ENCODE measurements around the gene PCNT.
"Not testable (repeated sequence)": the region's sequence is repeated elsewhere in the genome, so short reads cannot be mapped to it uniquely, and the experiment has no call there.

The PCNT gene

GRCh38 chr21:46431448-46431847 lies 107.5 kb downstream of the PCNT start:
- no peak for DNase-seq

- no peak for DNase-seq
Observed at GRCh38 chr21:46431884-46432488, 108.0 kb downstream of the PCNT start.

- DNase-seq: not testable (repeated sequence)
Observed at GRCh38 chr21:46433116-46433515, 109.2 kb downstream of the PCNT start.

GRCh38 chr21:46434322-46434958 lies 110.5 kb downstream of the PCNT start:
- no peak for DNase-seq

- no peak for DNase-seq
Observed at GRCh38 chr21:46435786-46436227, 111.9 kb downstream of the PCNT start.

- no peak for DNase-seq
Observed at GRCh38 chr21:46436621-46437020, 112.7 kb downstream of the PCNT start.

- no peak for DNase-seq
Observed at GRCh38 chr21:46437096-46437498, 113.1 kb downstream of the PCNT start.

GRCh38 chr21:46437511-46437910 lies 113.6 kb downstream of the PCNT start:
- DNase-seq: no peak

GRCh38 chr21:46438241-46438640 lies 114.3 kb downstream of the PCNT start:
- no peak for DNase-seq

GRCh38 chr21:46439906-46440305 lies 116.0 kb downstream of the PCNT start:
- no peak for DNase-seq

GRCh38 chr21:46441331-46441730 lies 117.4 kb downstream of the PCNT start:
- DNase-seq: no peak

GRCh38 chr21:46441961-46442498 lies 118.1 kb downstream of the PCNT start:
- DNase-seq: no peak

GRCh38 chr21:46442938-46443337 lies 119.0 kb downstream of the PCNT start:
- DNase-seq: no peak

GRCh38 chr21:46443910-46444309 lies 120.0 kb downstream of the PCNT start:
- no peak for DNase-seq

GRCh38 chr21:46448108-46448507 lies 124.2 kb downstream of the PCNT start:
- no peak for DNase-seq

- DNase-seq: not testable (repeated sequence)
Observed at GRCh38 chr21:46448855-46449254, 124.9 kb downstream of the PCNT start.

- no peak for DNase-seq
Observed at GRCh38 chr21:46452710-46453109, 128.8 kb downstream of the PCNT start.

- DNase-seq: no peak
Observed at GRCh38 chr21:46454142-46454541, 130.2 kb downstream of the PCNT start.

- no peak for DNase-seq
Observed at GRCh38 chr21:46454634-46455390, 130.9 kb downstream of the PCNT start.

- no peak for DNase-seq
Observed at GRCh38 chr21:46455575-46456385, 131.8 kb downstream of the PCNT start.

GRCh38 chr21:46456750-46457149 lies 132.8 kb downstream of the PCNT start:
- DNase-seq: no peak

GRCh38 chr21:46457801-46458314 lies 133.9 kb downstream of the PCNT start:
- DNase-seq: peak in 1 of 2 experiments; percentile 45

All from NCI-H446 (cell line).